ENCODE measurements around the gene IFIT1.

DNA sequence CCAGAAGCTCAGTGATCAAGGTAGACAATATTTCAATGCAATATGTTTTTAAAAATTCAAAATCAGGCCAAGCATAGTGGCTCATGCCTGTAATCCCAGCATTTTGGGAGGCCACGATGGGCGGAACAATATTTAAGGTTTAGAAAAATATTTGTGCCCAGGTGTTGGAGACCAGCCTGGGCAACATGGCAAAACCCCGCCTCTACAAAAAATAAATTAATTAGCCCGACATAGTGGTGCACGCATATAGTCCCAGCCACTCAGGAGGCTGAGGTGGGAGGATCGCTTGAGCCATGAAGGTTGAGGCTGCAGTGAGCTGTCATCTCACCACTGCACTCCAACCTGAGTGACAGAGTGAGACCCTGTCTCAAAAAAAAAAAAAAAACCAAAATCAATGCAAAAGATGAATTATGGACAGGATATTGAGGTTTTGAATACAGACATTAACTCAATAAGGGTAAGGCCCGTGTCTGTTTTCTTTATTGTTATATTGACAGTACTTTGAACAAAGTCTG is 21.0 kb downstream of the IFIT1 start:
- TF ChIP-seq, protein P1, sequence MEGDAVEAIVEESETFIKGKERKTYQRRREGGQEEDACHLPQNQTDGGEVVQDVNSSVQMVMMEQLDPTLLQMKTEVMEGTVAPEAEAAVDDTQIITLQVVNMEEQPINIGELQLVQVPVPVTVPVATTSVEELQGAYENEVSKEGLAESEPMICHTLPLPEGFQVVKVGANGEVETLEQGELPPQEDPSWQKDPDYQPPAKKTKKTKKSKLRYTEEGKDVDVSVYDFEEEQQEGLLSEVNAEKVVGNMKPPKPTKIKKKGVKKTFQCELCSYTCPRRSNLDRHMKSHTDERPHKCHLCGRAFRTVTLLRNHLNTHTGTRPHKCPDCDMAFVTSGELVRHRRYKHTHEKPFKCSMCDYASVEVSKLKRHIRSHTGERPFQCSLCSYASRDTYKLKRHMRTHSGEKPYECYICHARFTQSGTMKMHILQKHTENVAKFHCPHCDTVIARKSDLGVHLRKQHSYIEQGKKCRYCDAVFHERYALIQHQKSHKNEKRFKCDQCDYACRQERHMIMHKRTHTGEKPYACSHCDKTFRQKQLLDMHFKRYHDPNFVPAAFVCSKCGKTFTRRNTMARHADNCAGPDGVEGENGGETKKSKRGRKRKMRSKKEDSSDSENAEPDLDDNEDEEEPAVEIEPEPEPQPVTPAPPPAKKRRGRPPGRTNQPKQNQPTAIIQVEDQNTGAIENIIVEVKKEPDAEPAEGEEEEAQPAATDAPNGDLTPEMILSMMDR (IDR thresholded peaks at IDR 0.05; ENCODE audit: low read length), result no peak
- no peak for TF ChIP-seq EZH2 (IDR thresholded peaks at IDR 0.05; ENCODE audit: borderline replicate concordance, low read length)
